Panc1 (cell line): ENCODE results near the gene RPL36AL.

Experiments used
- CTCF ChIP-seq: fragments of 450-650 bp; IDR thresholded peaks from 2 replicates; pipeline ENCODE4 v1.5.1; 2017; ENCODE audit warnings: mild to moderate bottlenecking
- REST ChIP-seq, 2 experiments: IDR thresholded peaks; 2 replicates each; pipeline ENCODE4 v1.6.1; 2011 to 2012; ENCODE audit warnings: low read depth in 2 of 2, control low read depth in 1 of 2, low read length in 1 of 2, mild to moderate bottlenecking in 1 of 2, moderate library complexity in 1 of 2; ENCODE audit not compliant: insufficient read depth in 1 of 2
- SIN3A ChIP-seq: IDR thresholded peaks from 2 replicates; pipeline ENCODE4 v1.6.1; 2012; ENCODE audit warnings: low read depth, mild to moderate bottlenecking, low read length, moderate library complexity, borderline replicate concordance; ENCODE audit not compliant: insufficient read depth
- TCF7L2 ChIP-seq: IDR thresholded peaks from 2 replicates; pipeline ENCODE4 v1.6.1; 2011; ENCODE audit warnings: mild to moderate bottlenecking, low read depth, low read length, inconsistent platforms

- TF ChIP-seq TCF7L2 (peak; percentile 54; the same call in 1 of the 2 replicates), CTCF (no peak), REST (IDR thresholded peaks at IDR 0.05; ENCODE audit: insufficient read depth in 1 of 2, low read depth in 2 of 2, low read length in 1 of 2) (no peak), SIN3A (no peak)
Observed at GRCh38 chr14:49641697-49642129, 21.3 kb upstream of the RPL36AL start.
